Psoas muscle (tissue), 8 donors: ENCODE data around the gene PTPRO. TPM values are rescaled to one million over a fixed set of nuclear protein-coding genes. Genes with fewer than 3 reads are reported as not detected.

Experiments used
- ATAC-seq, 4 donors: fragments of 200-7000 bp; cut with Tn5 transposase; one replicate each; pipeline ENCODE4 v1.9.1; 2020; ENCODE audit warnings: moderate library complexity in 3 of 4, mild to moderate bottlenecking in 2 of 4
- DNase-seq, 2 donors: peaks; one replicate each; pipeline ENCODE4 v3.0.0-alpha.2; 2020
- H3K27ac ChIP-seq: fragments of 200-600 bp; one replicate; pipeline ENCODE4 v1.8.0; 2022
- H3K27me3 ChIP-seq, 3 donors: fragments of 200-600 bp in 1 of 3; one replicate each; pipeline versions ENCODE4 v1.6.1 to v1.8.0; 2013 to 2022; ENCODE audit warnings: low read length in 2 of 3, mild to moderate bottlenecking in 2 of 3, moderate library complexity in 1 of 3; ENCODE audit not compliant: insufficient read depth in 3 of 3
- H3K36me3 ChIP-seq, 2 donors: fragments of 200-600 bp in 1 of 2; one replicate each; pipeline versions ENCODE4 v1.6.1 to v1.8.0; 2013 to 2022; ENCODE audit warnings: low read depth in 1 of 2, mild to moderate bottlenecking in 1 of 2, moderate library complexity in 1 of 2; ENCODE audit not compliant: insufficient read depth in 1 of 2
- H3K4me1 ChIP-seq: fragments of 200-600 bp; one replicate; pipeline ENCODE4 v1.8.0; 2022
- H3K4me3 ChIP-seq: fragments of 200-600 bp; one replicate; pipeline ENCODE4 v1.8.0; 2022; ENCODE audit warnings: mild to moderate bottlenecking
- H3K9me3 ChIP-seq: fragments of 200-600 bp; one replicate; pipeline ENCODE4 v1.8.0; 2022
- CTCF ChIP-seq: fragments of 200-600 bp; IDR thresholded peaks from one replicate; pipeline ENCODE4 v1.8.0; 2022; ENCODE audit warnings: antibody characterized with exemption
- WGBS, 3 donors: extraction: QIAGEN DNeasy Blood & Tissue Kit; methylation state at CpG; one replicate each; pipeline versions ENCODE4 v1.1.6 to v1.1.7; 2013; 5-methylcytosine and 5-hydroxymethylcytosine counted together
- intact Hi-C, 2 donors: fragments of 100-400 bp; cut with DNase I; formaldehyde crosslinking; loops; one replicate each; pipeline versions ENCODE4 v1.11.0 to v1.14.2; 2022
- polyA plus RNA-seq, 3 donors: library from polyadenylated mRNA; stranded (reverse); fragments of 200-250 nt; gene quantifications; one replicate each; pipeline ENCODE4 v1.2.3, GENCODE V29; 2013
- total RNA-seq, 4 donors: library from RNA; stranded (reverse); fragmentation: NEBNext Ultra II Directional in 2 of 4; extraction: Animal tissue kit (Norgen Biotek cat#: 25700) in 2 of 4; gene quantifications; one replicate each; pipeline versions ENCODE4 v1.2.1 to v1.2.4, GENCODE V29; 2021 to 2023
- donor health status: healthy with polysubstance abuse.
- donor health status: DM: no; HTN: no; CAD: no; lungs with moderate emphysema.
- donor health status: Bipolar disorder and iron deficiency.
- donor health status: healthy.
- donor health status: DM: yes; HTN: yes; CAD: no.
- donor health status: DM: no; HTN: no; CAD: no.
- donor health status: DM: no; HTN: no; CAD: no.
- donor health status: DM: yes; HTN: yes; CAD: no.

The PTPRO gene
- total and polyA plus RNA-seq, 7 donors: 0.21 to 2.3 (median 0.45) TPM

DNA sequence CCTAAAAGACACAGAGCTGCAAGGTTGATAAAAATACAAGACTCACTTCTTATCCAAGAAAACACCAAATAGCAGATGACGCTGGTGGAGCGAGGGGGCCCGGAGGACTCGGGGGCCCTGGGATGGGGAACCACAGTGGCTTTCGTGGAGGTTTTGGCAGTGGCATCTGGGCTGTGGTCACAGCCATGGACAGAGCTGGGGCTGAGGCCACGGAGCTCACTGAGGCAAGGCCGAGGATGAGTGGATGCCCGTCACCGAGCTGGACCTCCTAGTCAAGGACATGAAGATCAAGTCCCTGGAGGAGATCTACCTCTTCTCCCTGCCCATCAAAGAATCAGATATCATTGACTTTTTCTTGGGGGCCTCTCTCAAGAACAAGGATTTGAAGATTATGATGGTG, 117.2 kb downstream of the PTPRO start:
- intact Hi-C loops: no loop called here
- ATAC-seq (no peak), DNase-seq (no peak)
- Histone ChIP-seq H3K9me3 (no peaks in the 10 kb centered on the region), H3K4me3 (no peak overlapping the region), H3K27ac (no peak overlapping the region), H3K27me3 (no peaks in the 10 kb centered on the region), H3K4me1 (no peaks in the 10 kb centered on the region), H3K36me3 (no peaks in the 10 kb centered on the region)
- WGBS, 3 donors: 89 to 95% (median 90%) methylated on average over 9 of the region's 9 CpGs
- TF ChIP-seq CTCF: no peak

GRCh38 chr12:15443050-15443449, 120.7 kb downstream of the PTPRO start:
- 85 to 89% (median 89%) methylated on average over 3 of the region's 3 CpGs for WGBS, 3 donors
- H3K9me3 ChIP-seq: no peaks in the 10 kb centered on the region
- no peak overlapping the region for H3K27ac ChIP-seq
- no peak overlapping the region for H3K4me3 ChIP-seq
- ATAC-seq: no peak
- intact Hi-C loops: no loop called here
- no peaks in the 10 kb centered on the region for H3K4me1 ChIP-seq
- no peaks in the 10 kb centered on the region for H3K27me3 ChIP-seq
- TF ChIP-seq CTCF: no peak
- DNase-seq: no peak
- H3K36me3 ChIP-seq: no peaks in the 10 kb centered on the region

- 75 to 76% (median 76%) methylated on average over 4 of the region's 4 CpGs for WGBS, 3 donors
- no peak for ATAC-seq
- intact Hi-C loops: no loop called here
- Histone ChIP-seq H3K4me3 (no peak overlapping the region), H3K27ac (no peak overlapping the region), H3K4me1 (no peaks in the 10 kb centered on the region), H3K27me3 (no peaks in the 10 kb centered on the region), H3K9me3 (no peaks in the 10 kb centered on the region), H3K36me3 (no peaks in the 10 kb centered on the region)
- no peak for TF ChIP-seq CTCF
- no peak for DNase-seq
These were observed 121.3 kb downstream of the PTPRO start for GRCh38 chr12:15443611-15444010.

- Histone ChIP-seq H3K4me3 (no peak overlapping the region), H3K27me3 (no peaks in the 10 kb centered on the region), H3K36me3 (no peaks in the 10 kb centered on the region), H3K27ac (no peak overlapping the region), H3K4me1 (no peaks in the 10 kb centered on the region), H3K9me3 (no peaks in the 10 kb centered on the region)
- no peak for TF ChIP-seq CTCF
- intact Hi-C loops: no loop called here
- ATAC-seq: no peak
- WGBS, 3 donors: 90 to 95% (median 90%) methylated on average over 4 of the region's 4 CpGs
- DNase-seq: no peak
These were observed 122.2 kb downstream of the PTPRO start for GRCh38 chr12:15444523-15444922.

DNA sequence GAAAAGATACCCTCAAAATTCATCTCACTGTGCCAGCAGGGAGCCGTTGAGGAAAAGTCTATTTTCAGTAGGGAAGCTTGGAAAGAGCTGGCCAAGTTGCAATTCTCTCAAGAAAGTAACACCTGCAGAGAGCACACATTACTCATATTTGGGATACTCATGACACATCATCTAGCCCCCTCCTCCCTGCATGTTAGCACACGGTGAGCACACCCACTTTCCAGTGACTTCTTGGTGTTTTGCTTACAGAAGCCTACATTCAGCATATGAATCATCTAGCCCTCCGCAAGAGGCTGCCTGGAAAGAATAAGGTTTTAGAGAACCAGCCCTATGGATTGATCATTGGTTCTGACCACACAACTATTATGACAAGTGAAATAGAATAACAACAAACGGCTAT, 124.5 kb downstream of the PTPRO start:
- Histone ChIP-seq H3K4me3 (no peak overlapping the region), H3K27me3 (no peaks in the 10 kb centered on the region), H3K9me3 (no peaks in the 10 kb centered on the region), H3K4me1 (no peaks in the 10 kb centered on the region), H3K27ac (no peak overlapping the region), H3K36me3 (no peaks in the 10 kb centered on the region)
- 68 to 74% (median 73%) methylated on average over 4 of the region's 4 CpGs for WGBS, 3 donors
- intact Hi-C loops: no loop called here
- no peak for ATAC-seq
- no peak for TF ChIP-seq CTCF
- DNase-seq: no peak
